ENCODE data around the gene KRTAP10-5. TPM values are rescaled to one million over a fixed set of nuclear protein-coding genes. Genes with fewer than 3 reads are reported as not detected.

Gene KRTAP10-5
- total and polyA plus RNA-seq, 9 of the 15 experiments (the other 6 are each of a cell fraction or from before 2014, with no cell fraction given) = not detected

DNA sequence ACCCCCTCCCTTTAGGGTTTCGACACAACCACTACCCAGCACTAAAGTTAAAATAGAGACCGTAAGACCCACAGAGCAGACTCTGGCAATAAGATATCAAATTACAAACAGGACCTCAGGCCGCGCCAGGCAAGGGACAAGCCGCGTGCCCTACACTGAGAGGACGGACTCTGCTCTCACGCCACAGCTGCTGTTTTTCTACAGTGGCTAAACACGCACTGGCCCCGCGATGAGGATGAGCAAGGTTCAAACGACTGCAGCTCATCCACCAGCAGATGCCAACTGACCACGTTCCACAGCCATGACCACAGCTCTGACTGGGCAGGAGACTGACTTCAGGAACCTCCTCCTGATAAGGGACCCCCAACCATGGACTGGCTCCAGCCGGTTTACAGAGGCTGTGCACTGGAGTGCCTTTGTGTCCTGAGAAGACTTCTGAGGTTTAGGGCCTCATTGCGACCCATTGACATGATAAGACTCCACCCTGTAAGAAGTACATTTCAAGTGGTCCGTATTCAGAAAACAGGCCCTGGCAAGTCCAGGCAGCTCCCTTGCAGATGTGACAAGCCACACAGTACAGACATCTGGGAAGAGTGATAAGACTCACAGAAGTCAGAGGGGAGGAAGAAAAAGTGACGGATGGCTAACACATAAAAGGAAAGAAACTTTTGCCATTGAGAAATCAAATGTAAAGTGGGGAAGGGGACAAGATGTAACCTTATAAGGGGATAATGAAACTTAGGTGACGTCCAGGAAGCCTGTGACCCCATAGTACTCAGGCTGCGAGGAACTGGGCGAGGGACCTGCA is 13.4 kb upstream of the KRTAP10-5 start (continued):
- TF ChIP-seq RBM39 (optimal IDR thresholded peaks at IDR 0.05; ENCODE audit: low read depth, low read length) = no peak
- no peak for TF ChIP-seq CEBPG (CRISPR knock-in tag; IDR thresholded peaks at IDR 0.05)
- peak in 1 of 2 experiments; percentile 64; a peak in 1 of 4 replicates for TF ChIP-seq CEBPG (tag; conservative IDR thresholded peaks at IDR 0.05 in 1 of 2, IDR thresholded peaks at IDR 0.05 in 1 of 2)
- no peak for TF ChIP-seq SREBF1 (IDR thresholded peaks at IDR 0.05; ENCODE audit: borderline replicate concordance, low read depth, low read length)
- TF ChIP-seq TSC22D4 (tag; IDR thresholded peaks at IDR 0.05) = no peak
- no peak for TF ChIP-seq ILF3 (IDR thresholded peaks at IDR 0.05; ENCODE audit: borderline replicate concordance)
- no peak for TF ChIP-seq HCFC1 (IDR thresholded peaks at IDR 0.05; ENCODE audit: low read depth, low read length)
- TF ChIP-seq ZNF445 (CRISPR knock-in tag; IDR thresholded peaks at IDR 0.05; ENCODE audit: low read depth) = no peak
- TF ChIP-seq ETS2 (tag; IDR thresholded peaks at IDR 0.05; ENCODE audit: borderline replicate concordance, poor library complexity, severe bottlenecking) = no peak
- TF ChIP-seq, protein P1, sequence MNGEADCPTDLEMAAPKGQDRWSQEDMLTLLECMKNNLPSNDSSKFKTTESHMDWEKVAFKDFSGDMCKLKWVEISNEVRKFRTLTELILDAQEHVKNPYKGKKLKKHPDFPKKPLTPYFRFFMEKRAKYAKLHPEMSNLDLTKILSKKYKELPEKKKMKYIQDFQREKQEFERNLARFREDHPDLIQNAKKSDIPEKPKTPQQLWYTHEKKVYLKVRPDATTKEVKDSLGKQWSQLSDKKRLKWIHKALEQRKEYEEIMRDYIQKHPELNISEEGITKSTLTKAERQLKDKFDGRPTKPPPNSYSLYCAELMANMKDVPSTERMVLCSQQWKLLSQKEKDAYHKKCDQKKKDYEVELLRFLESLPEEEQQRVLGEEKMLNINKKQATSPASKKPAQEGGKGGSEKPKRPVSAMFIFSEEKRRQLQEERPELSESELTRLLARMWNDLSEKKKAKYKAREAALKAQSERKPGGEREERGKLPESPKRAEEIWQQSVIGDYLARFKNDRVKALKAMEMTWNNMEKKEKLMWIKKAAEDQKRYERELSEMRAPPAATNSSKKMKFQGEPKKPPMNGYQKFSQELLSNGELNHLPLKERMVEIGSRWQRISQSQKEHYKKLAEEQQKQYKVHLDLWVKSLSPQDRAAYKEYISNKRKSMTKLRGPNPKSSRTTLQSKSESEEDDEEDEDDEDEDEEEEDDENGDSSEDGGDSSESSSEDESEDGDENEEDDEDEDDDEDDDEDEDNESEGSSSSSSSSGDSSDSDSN (IDR thresholded peaks at IDR 0.05; ENCODE audit: borderline replicate concordance in 1 of 2, low read depth in 2 of 2, low read length in 2 of 2) = no peak
- TF ChIP-seq, protein P2, sequence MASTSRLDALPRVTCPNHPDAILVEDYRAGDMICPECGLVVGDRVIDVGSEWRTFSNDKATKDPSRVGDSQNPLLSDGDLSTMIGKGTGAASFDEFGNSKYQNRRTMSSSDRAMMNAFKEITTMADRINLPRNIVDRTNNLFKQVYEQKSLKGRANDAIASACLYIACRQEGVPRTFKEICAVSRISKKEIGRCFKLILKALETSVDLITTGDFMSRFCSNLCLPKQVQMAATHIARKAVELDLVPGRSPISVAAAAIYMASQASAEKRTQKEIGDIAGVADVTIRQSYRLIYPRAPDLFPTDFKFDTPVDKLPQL (IDR thresholded peaks at IDR 0.05; ENCODE audit: extremely low read depth, insufficient read length) = no peak
- no peak for TF ChIP-seq CHD2 (IDR thresholded peaks at IDR 0.05; ENCODE audit: low read depth, low read length)
- TF ChIP-seq MCM5 (IDR thresholded peaks at IDR 0.05; ENCODE audit: low read depth) = no peak
- TF ChIP-seq CREBBP (IDR thresholded peaks at IDR 0.05; ENCODE audit: low read depth, low read length) = no peak
- TF ChIP-seq ZNF3 (CRISPR knock-in tag; IDR thresholded peaks at IDR 0.05) = no peak
- no peak for TF ChIP-seq TAF7 (tag; IDR thresholded peaks at IDR 0.05)
- TF ChIP-seq RCOR1 (IDR thresholded peaks at IDR 0.05; ENCODE audit: borderline replicate concordance in 1 of 2, low read depth in 2 of 2, low read length in 2 of 2) = peak in 1 of 2 experiments; percentile 84; a peak in 2 of 4 replicates
- peak in 1 of 2 experiments; percentile 49; a peak in 2 of 4 replicates for TF ChIP-seq MAZ (CRISPR knock-in tag; conservative IDR thresholded peaks at IDR 0.05 in 1 of 2, IDR thresholded peaks at IDR 0.05 in 1 of 2)
- TF ChIP-seq NCOA4 (IDR thresholded peaks at IDR 0.05; ENCODE audit: partially characterized antibody) = no peak
- TF ChIP-seq, protein P3, sequence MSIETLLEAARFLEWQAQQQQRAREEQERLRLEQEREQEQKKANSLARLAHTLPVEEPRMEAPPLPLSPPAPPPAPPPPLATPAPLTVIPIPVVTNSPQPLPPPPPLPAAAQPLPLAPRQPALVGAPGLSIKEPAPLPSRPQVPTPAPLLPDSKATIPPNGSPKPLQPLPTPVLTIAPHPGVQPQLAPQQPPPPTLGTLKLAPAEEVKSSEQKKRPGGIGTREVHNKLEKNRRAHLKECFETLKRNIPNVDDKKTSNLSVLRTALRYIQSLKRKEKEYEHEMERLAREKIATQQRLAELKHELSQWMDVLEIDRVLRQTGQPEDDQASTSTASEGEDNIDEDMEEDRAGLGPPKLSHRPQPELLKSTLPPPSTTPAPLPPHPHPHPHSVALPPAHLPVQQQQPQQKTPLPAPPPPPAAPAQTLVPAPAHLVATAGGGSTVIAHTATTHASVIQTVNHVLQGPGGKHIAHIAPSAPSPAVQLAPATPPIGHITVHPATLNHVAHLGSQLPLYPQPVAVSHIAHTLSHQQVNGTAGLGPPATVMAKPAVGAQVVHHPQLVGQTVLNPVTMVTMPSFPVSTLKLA (conservative IDR thresholded peaks at IDR 0.05) = peak; percentile 31 to 59; a peak in 2 of 4 replicates
- TF ChIP-seq RBM17 (IDR thresholded peaks at IDR 0.05; ENCODE audit: borderline replicate concordance, low read depth, low read length) = no peak
- TF ChIP-seq COPS2 (conservative IDR thresholded peaks at IDR 0.05) = no peak
- 0 out of 2 replicates have a peak, but pooled peaks have one; percentile 61 for TF ChIP-seq HLTF (IDR thresholded peaks at IDR 0.05)
- TF ChIP-seq FOXK1 (CRISPR knock-in tag; IDR thresholded peaks at IDR 0.05; ENCODE audit: borderline replicate concordance) = no peak
